CD4-positive, alpha-beta T cell treated with Interleukin-17A for 4 hours (primary cell): ENCODE measurements around the gene LIPE.

Experiments used
- DNase-seq: peaks from one replicate; pipeline ENCODE4 v3.0.0-alpha.2; 2020; ENCODE audit warnings: mixed read lengths

The LIPE gene

GRCh38 chr19:42375415-42376176 lies 51.6 kb downstream of the LIPE start:
- DNase-seq, result no peak

GRCh38 chr19:42374826-42375376 lies 52.3 kb downstream of the LIPE start:
- no peak for DNase-seq

- DNase-seq, result no peak
Observed at GRCh38 chr19:42370626-42371175, 56.5 kb downstream of the LIPE start.

- DNase-seq, result no peak
Observed at GRCh38 chr19:42370068-42370520, 57.1 kb downstream of the LIPE start.

GRCh38 chr19:42369433-42370067 lies 57.6 kb downstream of the LIPE start:
- DNase-seq, result no peak

GRCh38 chr19:42368765-42369164 lies 58.4 kb downstream of the LIPE start:
- DNase-seq, result no peak

- no peak for DNase-seq
Observed at GRCh38 chr19:42368360-42368759, 58.8 kb downstream of the LIPE start.

- DNase-seq, result no peak
Observed at GRCh38 chr19:42367929-42368328, 59.3 kb downstream of the LIPE start.

- DNase-seq, result no peak
Observed at GRCh38 chr19:42366673-42367072, 60.5 kb downstream of the LIPE start.

- DNase-seq, result no peak
Observed at GRCh38 chr19:42363614-42364346, 63.4 kb downstream of the LIPE start.

GRCh38 chr19:42362891-42363440 lies 64.2 kb downstream of the LIPE start:
- DNase-seq, result no peak

GRCh38 chr19:42362342-42362741 lies 64.8 kb downstream of the LIPE start:
- no peak for DNase-seq

- DNase-seq, result no peak
Observed at GRCh38 chr19:42361545-42361910, 65.7 kb downstream of the LIPE start.

GRCh38 chr19:42360787-42361544 lies 66.2 kb downstream of the LIPE start:
- no peak for DNase-seq

- no peak for DNase-seq
Observed at GRCh38 chr19:42357290-42357689, 69.9 kb downstream of the LIPE start.

- no peak for DNase-seq
Observed at GRCh38 chr19:42356686-42357085, 70.5 kb downstream of the LIPE start.

- no peak for DNase-seq
Observed at GRCh38 chr19:42355896-42356295, 71.3 kb downstream of the LIPE start.

GRCh38 chr19:42353341-42354015 lies 73.7 kb downstream of the LIPE start:
- no peak for DNase-seq

GRCh38 chr19:42352301-42353259 lies 74.6 kb downstream of the LIPE start:
- no peak for DNase-seq
